Esophagus muscularis mucosa (tissue), 4 donors: ENCODE results near the gene LPA. TPM values are rescaled to one million over a fixed set of nuclear protein-coding genes. Genes with fewer than 3 reads are reported as not detected.

Source experiments
- DNase-seq: peaks from one replicate; pipeline ENCODE4 v3.0.0-alpha.2; 2017; ENCODE audit errors: extremely low spot score
- H3K27ac ChIP-seq, 4 donors: fragments of 200-600 bp; sonication (generic); replicated peaks in 1 of 4; 1 replicate in 3 of 4; 2 replicates in 1 of 4; pipeline ENCODE4 v1.5.1; 2016 to 2019; ENCODE audit warnings: mild to moderate bottlenecking in 1 of 4
- H3K27me3 ChIP-seq, 4 donors: fragments of 200-600 bp; sonication (generic); one replicate each; pipeline versions ENCODE4 v1.5.1 to v1.6.0; 2016 to 2019
- H3K36me3 ChIP-seq, 4 donors: fragments of 200-600 bp; sonication (generic); one replicate each; pipeline ENCODE4 v1.5.1; 2016 to 2019
- H3K4me1 ChIP-seq, 4 donors: fragments of 200-600 bp; sonication (generic); one replicate each; pipeline ENCODE4 v1.5.1; 2016 to 2019
- H3K4me3 ChIP-seq, 4 donors: fragments of 200-600 bp; sonication (generic); 1 replicate in 2 of 4; 2 replicates in 2 of 4; pipeline ENCODE4 v1.5.1; 2016 to 2019; ENCODE audit warnings: mild to moderate bottlenecking in 4 of 4, moderate library complexity in 1 of 4
- H3K9me3 ChIP-seq, 4 donors: fragments of 200-600 bp; sonication (generic); 1 replicate in 3 of 4; 2 replicates in 1 of 4; pipeline ENCODE4 v1.5.1; 2016 to 2019
- CTCF ChIP-seq, 3 experiments: fragments of 200-600 bp in 2 of 3; fragments of 450-650 bp in 1 of 3; sonication (generic) in 2 of 3; IDR thresholded peaks; one replicate each; pipeline ENCODE4 v1.5.1; 2017 to 2019; ENCODE audit warnings: antibody characterized with exemption in 3 of 3, mild to moderate bottlenecking in 2 of 3, moderate library complexity in 1 of 3
- EP300 ChIP-seq: sonication (generic); formaldehyde crosslinking; IDR thresholded peaks from one replicate; pipeline ENCODE4 v1.6.1; 2017; ENCODE audit warnings: antibody characterized with exemption
- POLR2A ChIP-seq: fragments of 450-650 bp; IDR thresholded peaks from one replicate; pipeline ENCODE4 v1.6.1; 2017; ENCODE audit warnings: antibody characterized with exemption, moderate library complexity, mild to moderate bottlenecking, low read depth
- POLR2AphosphoS5 ChIP-seq, 2 donors: sonication (generic); formaldehyde crosslinking; IDR thresholded peaks; one replicate each; pipeline ENCODE4 v1.6.1; 2017; ENCODE audit warnings: antibody characterized with exemption in 2 of 2
- WGBS: methylation state at CpG from one replicate; pipeline ENCODE4 v1.1.5; 2018; 5-methylcytosine and 5-hydroxymethylcytosine counted together
- intact Hi-C: fragments of 100-400 bp; cut with DNase I; formaldehyde crosslinking; loops from one replicate; pipeline ENCODE4 v1.15.1; 2023
- total RNA-seq, 4 donors: library from RNA; depleted of rRNA; stranded (reverse); fragments of >200 nt; gene quantifications; one replicate each; pipeline versions ENCODE4 v1.1.0 to v1.2.1, GENCODE V29; 2016

LPA gene
- total RNA-seq, 4 donors from 2014 or later: not detected

- TF ChIP-seq CTCF (IDR thresholded peaks at IDR 0.05): no peak
- TF ChIP-seq EP300: no peak
- TF ChIP-seq POLR2AphosphoS5 (IDR thresholded peaks at IDR 0.05): no peak
- TF ChIP-seq POLR2A: no peak
- Histone ChIP-seq H3K27me3 (peaks cover 0 to 7% (median 0%) of the 10 kb centered on the region in 4 donors), H3K4me3 (no peak overlapping the region), H3K36me3 (no peaks in the 10 kb centered on the region), H3K27ac (no peak overlapping the region), H3K9me3 (no peaks in the 10 kb centered on the region), H3K4me1 (no peaks in the 10 kb centered on the region)
- WGBS: 74% methylated on average over 4 of the region's 4 CpGs
- DNase-seq: no peak
- intact Hi-C loops: no loop called here
Observed at GRCh38 chr6:160510976-160511617, 153.0 kb downstream of the LPA start.

GRCh38 chr6:160510199-160510598 lies 153.9 kb downstream of the LPA start:
- intact Hi-C loops: no loop called here
- no peak overlapping the region for H3K27ac ChIP-seq
- no peaks in the 10 kb centered on the region for H3K36me3 ChIP-seq
- WGBS: 68% methylated on average over 2 of the region's 2 CpGs
- DNase-seq: no peak
- peaks cover 0 to 7% (median 0%) of the 10 kb centered on the region in 4 donors for H3K27me3 ChIP-seq
- H3K9me3 ChIP-seq: no peaks in the 10 kb centered on the region
- no peaks in the 10 kb centered on the region for H3K4me1 ChIP-seq
- TF ChIP-seq CTCF (IDR thresholded peaks at IDR 0.05): no peak
- TF ChIP-seq POLR2AphosphoS5 (IDR thresholded peaks at IDR 0.05): no peak
- no peak for TF ChIP-seq EP300
- no peak overlapping the region for H3K4me3 ChIP-seq

GRCh38 chr6:160509610-160510009 lies 154.5 kb downstream of the LPA start:
- H3K27me3 ChIP-seq: peaks cover 0 to 7% (median 0%) of the 10 kb centered on the region in 4 donors
- no peaks in the 10 kb centered on the region for H3K9me3 ChIP-seq
- 62% methylated on average over 2 of the region's 2 CpGs for WGBS
- no peaks in the 10 kb centered on the region for H3K36me3 ChIP-seq
- no peak overlapping the region for H3K27ac ChIP-seq
- no peak for DNase-seq
- intact Hi-C loops: no loop called here
- H3K4me1 ChIP-seq: no peaks in the 10 kb centered on the region
- TF ChIP-seq CTCF (IDR thresholded peaks at IDR 0.05): no peak
- TF ChIP-seq POLR2AphosphoS5 (IDR thresholded peaks at IDR 0.05): no peak
- no peak overlapping the region for H3K4me3 ChIP-seq

GRCh38 chr6:160508599-160508998 lies 155.5 kb downstream of the LPA start:
- Histone ChIP-seq H3K4me3 (no peak overlapping the region), H3K9me3 (peaks cover 0 to 9% (median under 1%) of the 10 kb centered on the region in 4 donors), H3K4me1 (no peaks in the 10 kb centered on the region), H3K27me3 (peaks cover 0 to 7% (median 0%) of the 10 kb centered on the region in 4 donors), H3K27ac (no peak overlapping the region), H3K36me3 (no peaks in the 10 kb centered on the region)
- DNase-seq: no peak
- WGBS: 71% methylated on average over 2 of the region's 2 CpGs
- intact Hi-C loops: no loop called here
- TF ChIP-seq POLR2AphosphoS5 (IDR thresholded peaks at IDR 0.05) (no peak), EP300 (no peak), POLR2A (no peak), CTCF (IDR thresholded peaks at IDR 0.05) (no peak)

GRCh38 chr6:160507420-160507819 lies 156.7 kb downstream of the LPA start:
- Histone ChIP-seq H3K4me3 (no peak overlapping the region), H3K36me3 (no peaks in the 10 kb centered on the region), H3K9me3 (peaks cover 0 to 12% (median 6%) of the 10 kb centered on the region in 4 donors), H3K27me3 (no peaks in the 10 kb centered on the region), H3K27ac (no peak overlapping the region), H3K4me1 (no peaks in the 10 kb centered on the region)
- DNase-seq: no peak
- TF ChIP-seq EP300: no peak
- TF ChIP-seq CTCF (IDR thresholded peaks at IDR 0.05): no peak
- intact Hi-C loops: no loop called here
- WGBS: 62% methylated on average over 4 of the region's 4 CpGs
